GM12878 (cell line): ENCODE measurements around the gene ARL6IP5. TPM values are rescaled to one million over a fixed set of nuclear protein-coding genes. Genes with fewer than 3 reads are reported as not detected.

ENCODE experiments used
- ATAC-seq: fragments of 200-7000 bp; cut with Tn5 transposase; 3 replicates; pipeline ENCODE4 v1.9.1; 2020; ENCODE audit warnings: mild to moderate bottlenecking, moderate library complexity
- BruUV-seq: library from RNA; stranded (reverse); fragments of 400-500 nt; replicated peaks from 2 replicates; lab custom pipeline; 2021; lab: Mats Ljungman, UMichigan
- CTCF ChIA-PET: fragments of 300-600 bp; sonication (Branson Sonifier 250); formaldehyde crosslinking; extraction: SDS; loops from one replicate; lab custom pipeline; 2021; ENCODE audit warnings: inconsistent platforms; lab: Yijun Ruan, JAX
- POLR2A ChIA-PET: fragments of 350-600 bp; formaldehyde crosslinking; extraction: SDS; loops from one replicate; lab custom pipeline; 2021; ENCODE audit warnings: inconsistent platforms; lab: Charles Lee
- RAD21 ChIA-PET: fragments of 300-600 bp; sonication (Branson Sonifier 250); formaldehyde crosslinking; loops from one replicate; lab custom pipeline; 2023; ENCODE audit warnings: antibody characterized with exemption; ENCODE audit not compliant: unreplicated experiment; lab: Charles Lee
- SMC1A ChIA-PET: fragments of 300-600 bp; sonication (Branson Sonifier 250); formaldehyde crosslinking; loops from one replicate; lab custom pipeline; 2023; ENCODE audit not compliant: unreplicated experiment, uncharacterized antibody; lab: Charles Lee
- DNase-seq: peaks from one replicate; pipeline ENCODE4 v3.0.0-alpha.2; 2011; ENCODE audit warnings: low read depth, low spot score
- FAIRE-seq: peaks from 3 replicates; lab custom pipeline; 2011; peaks lifted over from hg19 to GRCh38; lab: Jason Lieb, UNC
- H2AFZ ChIP-seq: 2 replicates; pipeline ENCODE4 v1.6.0; 2011; ENCODE audit warnings: low read depth, low read length, control low read depth; ENCODE audit not compliant: control insufficient read depth
- H3K27ac ChIP-seq: 2 replicates; pipeline ENCODE4 v1.5.1; 2011; ENCODE audit warnings: control low read depth; ENCODE audit not compliant: control insufficient read depth, insufficient read depth
- H3K27me3 ChIP-seq, 2 experiments: replicated peaks in 1 of 2; 2 replicates each; pipeline versions ENCODE4 v1.6.0 to v1.6.1; 2011; ENCODE audit warnings: low read length in 1 of 2; ENCODE audit not compliant: control insufficient read depth in 2 of 2, insufficient read depth in 2 of 2
- H3K36me3 ChIP-seq, 2 experiments: 2 replicates each; pipeline ENCODE4 v1.5.1; 2011; ENCODE audit warnings: low read length in 1 of 2; ENCODE audit not compliant: control insufficient read depth in 2 of 2, insufficient read depth in 2 of 2
- H3K4me1 ChIP-seq: 2 replicates; pipeline ENCODE4 v1.6.1; 2011; ENCODE audit warnings: mild to moderate bottlenecking, low read length, moderate library complexity, mixed read lengths; ENCODE audit not compliant: control insufficient read depth, insufficient read depth
- H3K4me2 ChIP-seq: 2 replicates; pipeline ENCODE4 v1.6.0; 2011; ENCODE audit warnings: control low read depth; ENCODE audit not compliant: control insufficient read depth, insufficient read depth
- H3K4me3 ChIP-seq: fragments of 200-600 bp; sonication (generic); 2 replicates; pipeline ENCODE4 v1.5.1; 2016
- H3K79me2 ChIP-seq: 2 replicates; pipeline ENCODE4 v1.6.0; 2011; ENCODE audit warnings: low read length; ENCODE audit not compliant: control insufficient read depth, insufficient read depth
- H3K9ac ChIP-seq: 2 replicates; pipeline ENCODE4 v1.8.0; 2011; ENCODE audit warnings: low read length, control low read depth, mixed read lengths; ENCODE audit not compliant: control insufficient read depth, insufficient read depth
- H3K9me3 ChIP-seq: replicated peaks from 3 replicates; pipeline ENCODE4 v1.5.1; 2011; ENCODE audit warnings: mild to moderate bottlenecking, low read length; ENCODE audit not compliant: control insufficient read depth, insufficient read depth
- H4K20me1 ChIP-seq: 2 replicates; pipeline ENCODE4 v1.6.0; 2011; ENCODE audit not compliant: control insufficient read depth, insufficient read depth
- ATF7 ChIP-seq: fragments of 450-650 bp; IDR thresholded peaks from 2 replicates; pipeline ENCODE4 v1.6.1; 2016; ENCODE audit warnings: low read depth, mild to moderate bottlenecking
- BCL11A ChIP-seq: IDR thresholded peaks from 2 replicates; pipeline ENCODE4 v1.6.1; 2011; ENCODE audit warnings: low read depth, low read length
- CBFB ChIP-seq: IDR thresholded peaks from 2 replicates; pipeline ENCODE4 v1.6.1; 2016; ENCODE audit warnings: antibody characterized with exemption, low read depth
- DPF2 ChIP-seq: fragments of 450-650 bp; IDR thresholded peaks from 2 replicates; pipeline ENCODE4 v1.6.1; 2017; ENCODE audit warnings: mild to moderate bottlenecking
- EED ChIP-seq: sonication (generic); IDR thresholded peaks from 2 replicates; pipeline ENCODE4 v1.6.1; 2016; ENCODE audit warnings: antibody characterized with exemption, low read depth
- FOXK2 ChIP-seq: fragments of 450-650 bp; IDR thresholded peaks from 2 replicates; pipeline ENCODE4 v1.6.1; 2017; ENCODE audit warnings: mild to moderate bottlenecking, moderate library complexity
- GABPA ChIP-seq: IDR thresholded peaks from 2 replicates; pipeline ENCODE4 v1.6.1; 2014; ENCODE audit warnings: antibody characterized with exemption, low read depth, mild to moderate bottlenecking, inconsistent platforms
- KLF5 ChIP-seq: fragments of 450-650 bp; IDR thresholded peaks from 2 replicates; pipeline ENCODE4 v1.6.1; 2014; ENCODE audit warnings: mild to moderate bottlenecking; ENCODE audit not compliant: partially characterized antibody
- MTA3 ChIP-seq: IDR thresholded peaks from 2 replicates; pipeline ENCODE4 v1.6.1; 2012; ENCODE audit warnings: low read length, inconsistent platforms, borderline replicate concordance
- NFIC ChIP-seq: IDR thresholded peaks from 2 replicates; pipeline ENCODE4 v1.6.1; 2012; ENCODE audit warnings: low read depth, mild to moderate bottlenecking, inconsistent platforms, low read length, moderate library complexity
- POLR2A ChIP-seq: IDR thresholded peaks from 2 replicates; pipeline ENCODE4 v1.6.1; 2011; ENCODE audit warnings: low read depth, mild to moderate bottlenecking, low read length
- POU2F2 ChIP-seq: IDR thresholded peaks from 3 replicates; pipeline ENCODE4 v1.6.1; 2011; ENCODE audit warnings: low read depth, mild to moderate bottlenecking, low read length, borderline replicate concordance
- RAD21 ChIP-seq: IDR thresholded peaks from 2 replicates; pipeline ENCODE4 v1.6.1; 2011; ENCODE audit warnings: mild to moderate bottlenecking, low read depth, low read length, moderate library complexity; ENCODE audit not compliant: insufficient read depth
- RAD51 ChIP-seq: fragments of 450-650 bp; IDR thresholded peaks from 2 replicates; pipeline ENCODE4 v1.6.1; 2016; ENCODE audit warnings: moderate library complexity, mild to moderate bottlenecking, inconsistent platforms
- RELA ChIP-seq: fragments of 450-650 bp; IDR thresholded peaks from 2 replicates; pipeline ENCODE4 v1.8.0; 2014; ENCODE audit warnings: borderline replicate concordance; ENCODE audit not compliant: partially characterized antibody
- REST ChIP-seq: IDR thresholded peaks from 2 replicates; pipeline ENCODE4 v1.6.1; 2012; ENCODE audit warnings: mild to moderate bottlenecking, low read depth, low read length
- STAT1 ChIP-seq: fragments of 450-650 bp; conservative IDR thresholded peaks from 2 replicates; pipeline ENCODE4 v1.6.1; 2014; ENCODE audit warnings: antibody characterized with exemption, mild to moderate bottlenecking
- WGBS: methylation state at CpG from one replicate; pipeline ENCODE4 v1.1.6; 2016; ENCODE audit warnings: low lambda C conversion rate; ENCODE audit not compliant: insufficient replicate concordance, insufficient coverage; ENCODE audit errors: missing lambda C conversion rate; 5-methylcytosine and 5-hydroxymethylcytosine counted together
- in situ Hi-C: fragments of 300-500 bp; cut with MboI; formaldehyde crosslinking; loops from 9 replicates; pipeline ENCODE4 v1.14.3; 2018; ENCODE audit warnings: mixed read lengths
- intact Hi-C: fragments of 100-400 bp; cut with micrococcal nuclease; formaldehyde crosslinking; loops from one replicate; pipeline ENCODE4 v1.14.2; 2022; ENCODE audit not compliant: unreplicated experiment
- polyA plus RNA-seq, 11 experiments: library from polyadenylated mRNA; depleted of rRNA in 4 of 11; unstranded in 6 of 11; stranded (reverse) in 5 of 11; fragments of >200 nt; fragmentation: Nextera tagmentation in 4 of 11; fragmentation: Illumina TruSeq in 1 of 11; extraction: Ambion mirVana in 4 of 11; extraction: Trizol in 1 of 11; gene quantifications; 1 replicate in 1 of 11; 2 replicates in 10 of 11; pipeline versions ENCODE4 v1.2.1 to v1.2.3, GENCODE V29; 2011 to 2016; ENCODE audit warnings: inconsistent platforms in 2 of 11, missing spikeins in 2 of 11, low read depth in 1 of 11
- total RNA-seq, 4 experiments: library from RNA; depleted of rRNA in 3 of 4; stranded (reverse); fragments of >200 nt in 3 of 4; fragmentation: Illumina TruSeq in 1 of 4; extraction: Trizol in 1 of 4; gene quantifications; 2 replicates each; pipeline versions ENCODE4 v1.2.1 to v1.2.3, GENCODE V29; 2013 to 2021
- TF ChIP-seq, protein P1 (sequence below): fragments of 450-650 bp; IDR thresholded peaks from 2 replicates; pipeline ENCODE4 v1.6.1; 2017; ENCODE audit warnings: low read depth, mild to moderate bottlenecking, moderate library complexity

The ARL6IP5 gene
- total and polyA plus RNA-seq, 10 of the 15 experiments (the other 5 are each of a cell fraction or from before 2014, with no cell fraction given) = 78.2 to 310 (median 148) TPM

GRCh38 chr3:69092030-69092516, 7.3 kb downstream of the ARL6IP5 start:
- no TSS peak for BruUV-seq
- H3K36me3 ChIP-seq = peaks cover 0 to 19% of the 10 kb centered on the region in 2 experiments; a peak in 2 of 4 replicates
- H3K79me2 ChIP-seq = peaks cover 95% of the 10 kb centered on the region
- 0% methylated on average over 4 of the region's 4 CpGs for WGBS
- H3K9ac ChIP-seq = peak overlapping the region; percentile 3; the same call in 1 of the 2 replicates
- no peak overlapping the region for H2AFZ ChIP-seq
- no peaks in the 10 kb centered on the region for H3K9me3 ChIP-seq
- peak overlapping the region; percentile 39 for H3K27ac ChIP-seq
- ChIA-PET RAD21 (interaction anchor here (1.0 to 16.7 kb wide), 8 partner anchors 9 to 349 kb away, joined by 3 to 152 read pairs (median 4); partner anchors contain the start of genes ARL6IP5, TMF1 and UBA3), SMC1A (interaction anchor here (0.6 to 19.6 kb wide), 13 partner anchors 8 to 578 kb away, joined by 3 to 234 read pairs (median 11); partner anchors contain the start of genes ARL6IP5, LMOD3, TMF1 and UBA3), CTCF (interaction anchor here (1.2 to 2.4 kb wide), 7 partner anchors 10 to 145 kb away, joined by 3 to 8 read pairs (median 4); no protein-coding TSS in a partner anchor), POLR2A (interaction anchor here (0.7 to 3.8 kb wide), 11 partner anchors 7 to 114 kb away, joined by 3 to 22 read pairs (median 6); partner anchors contain the start of gene TMF1)
- ATAC-seq (peak; percentile 70), FAIRE-seq (peak; percentile 94), DNase-seq (no peak)
- H3K27me3 ChIP-seq = no peaks in the 10 kb centered on the region
- in situ Hi-C loops (no loop called here), intact Hi-C loops (no loop called here)
- H3K4me2 ChIP-seq = peak overlapping the region; percentile 46
- peak overlapping the region; percentile 59 for H3K4me3 ChIP-seq
- H3K4me1 ChIP-seq = peaks cover 54% of the 10 kb centered on the region
- H4K20me1 ChIP-seq = no peaks in the 10 kb centered on the region
- 0 out of 2 replicates have a peak, but pooled peaks have one; percentile 12 for TF ChIP-seq RAD51
- no peak for TF ChIP-seq MTA3
- no peak for TF ChIP-seq CBFB
- TF ChIP-seq KLF5 = no peak
- peak; percentile 53; the same call in 1 of the 2 replicates for TF ChIP-seq EED
- TF ChIP-seq FOXK2 = no peak
- TF ChIP-seq, protein P1, sequence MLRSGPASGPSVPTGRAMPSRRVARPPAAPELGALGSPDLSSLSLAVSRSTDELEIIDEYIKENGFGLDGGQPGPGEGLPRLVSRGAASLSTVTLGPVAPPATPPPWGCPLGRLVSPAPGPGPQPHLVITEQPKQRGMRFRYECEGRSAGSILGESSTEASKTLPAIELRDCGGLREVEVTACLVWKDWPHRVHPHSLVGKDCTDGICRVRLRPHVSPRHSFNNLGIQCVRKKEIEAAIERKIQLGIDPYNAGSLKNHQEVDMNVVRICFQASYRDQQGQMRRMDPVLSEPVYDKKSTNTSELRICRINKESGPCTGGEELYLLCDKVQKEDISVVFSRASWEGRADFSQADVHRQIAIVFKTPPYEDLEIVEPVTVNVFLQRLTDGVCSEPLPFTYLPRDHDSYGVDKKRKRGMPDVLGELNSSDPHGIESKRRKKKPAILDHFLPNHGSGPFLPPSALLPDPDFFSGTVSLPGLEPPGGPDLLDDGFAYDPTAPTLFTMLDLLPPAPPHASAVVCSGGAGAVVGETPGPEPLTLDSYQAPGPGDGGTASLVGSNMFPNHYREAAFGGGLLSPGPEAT = no peak; the same call in none of the 2 replicates
- TF ChIP-seq REST = no peak
- TF ChIP-seq ATF7 = no peak
- TF ChIP-seq NFIC = no peak
- TF ChIP-seq STAT1 = no peak
- TF ChIP-seq DPF2 = no peak
- no peak for TF ChIP-seq POLR2A
- TF ChIP-seq RELA = no peak
- TF ChIP-seq BCL11A = peak; percentile 51; the same call in 1 of the 2 replicates
- TF ChIP-seq RAD21 = no peak
- TF ChIP-seq GABPA = peak; percentile 78; the same call in 1 of the 2 replicates
- TF ChIP-seq POU2F2 = no peak
